K562 (cell line): ENCODE data around the gene PRSS27. TPM values are rescaled to one million over a fixed set of nuclear protein-coding genes. Genes with fewer than 3 reads are reported as not detected.

Experiments used
- BRF1 ChIP-seq: IDR thresholded peaks from 3 replicates; pipeline ENCODE4 v1.6.1; 2011; ENCODE audit warnings: borderline replicate concordance, mild to moderate bottlenecking; ENCODE audit not compliant: insufficient read length; ENCODE audit errors: extremely low read depth
- CGGBP1 ChIP-seq: fragments of 250-450 bp; sonication (Bioruptor Pico); IDR thresholded peaks from 2 replicates; pipeline ENCODE4 v1.9.0; 2021; ENCODE audit warnings: mild to moderate bottlenecking
- CTCFL ChIP-seq: IDR thresholded peaks from 2 replicates; pipeline ENCODE4 v1.6.1; 2011; ENCODE audit warnings: borderline replicate concordance, low read depth, mild to moderate bottlenecking, moderate library complexity, low read length; ENCODE audit not compliant: insufficient read depth, poor library complexity, severe bottlenecking
- DPF2 ChIP-seq: fragments of 450-650 bp; IDR thresholded peaks from 2 replicates; pipeline ENCODE4 v1.6.1; 2016
- HEY1 ChIP-seq: fragments of 250-450 bp; sonication (Bioruptor Pico); IDR thresholded peaks from 2 replicates; pipeline ENCODE4 v1.5.0; 2020; ENCODE audit warnings: mild to moderate bottlenecking, moderate library complexity, borderline replicate concordance
- KLF1 ChIP-seq: fragments of 450-650 bp; IDR thresholded peaks from 2 replicates; pipeline ENCODE4 v1.6.1; 2016; ENCODE audit warnings: missing genetic modification characterization, missing compliant biosample characterization
- MEIS2 ChIP-seq: fragments of 450-650 bp; IDR thresholded peaks from 2 replicates; pipeline ENCODE4 v1.6.1; 2014; ENCODE audit warnings: mild to moderate bottlenecking; ENCODE audit not compliant: partially characterized antibody
- POLR2AphosphoS2 ChIP-seq: IDR thresholded peaks from 2 replicates; pipeline ENCODE4 v1.6.1; 2012; ENCODE audit warnings: low read length, improper control_type of control experiment
- RBBP5 ChIP-seq: fragments of 200-600 bp; sonication (generic); IDR thresholded peaks from 2 replicates; pipeline ENCODE4 v1.6.1; 2012; ENCODE audit warnings: borderline replicate concordance, mild to moderate bottlenecking, low read length, control low read depth, inconsistent platforms; ENCODE audit not compliant: insufficient read depth, poor library complexity, severe bottlenecking
- RBM25 ChIP-seq: fragments of 200-400 bp; formaldehyde crosslinking; IDR thresholded peaks from 2 replicates; pipeline ENCODE4 v1.6.1; 2018; ENCODE audit warnings: low read length, low read depth, moderate library complexity; ENCODE audit not compliant: severe bottlenecking
- SLC30A9 ChIP-seq: fragments of 250-450 bp; sonication (Bioruptor Pico); IDR thresholded peaks from 2 replicates; pipeline ENCODE4 v1.8.0; 2022; ENCODE audit warnings: mild to moderate bottlenecking, moderate library complexity
- THRAP3 ChIP-seq: fragments of 450-650 bp; IDR thresholded peaks from 2 replicates; pipeline ENCODE4 v1.6.1; 2016; ENCODE audit warnings: mild to moderate bottlenecking, inconsistent platforms, borderline replicate concordance
- ZNF407 ChIP-seq: fragments of 450-650 bp; IDR thresholded peaks from 2 replicates; pipeline ENCODE4 v1.6.1; 2016; ENCODE audit warnings: low read depth
- ZNF408 ChIP-seq: fragments of 250-450 bp; sonication (Bioruptor Pico); IDR thresholded peaks from 2 replicates; pipeline ENCODE4 v1.4.0; 2020; ENCODE audit warnings: low read depth, mild to moderate bottlenecking, moderate library complexity
- ZNF717 ChIP-seq: fragments of 250-450 bp; sonication (Bioruptor Pico); IDR thresholded peaks from 2 replicates; pipeline ENCODE4 v1.5.0; 2021
- ZNF75A ChIP-seq: fragments of 450-650 bp; formaldehyde crosslinking; IDR thresholded peaks from 2 replicates; pipeline ENCODE4 v1.4.0; 2020; ENCODE audit warnings: mild to moderate bottlenecking
- polyA plus RNA-seq, 8 experiments: library from polyadenylated mRNA; depleted of rRNA in 4 of 8; stranded (reverse) in 5 of 8; unstranded in 3 of 8; fragments of >200 nt; fragmentation: Nextera tagmentation in 2 of 8; fragmentation: Illumina TruSeq in 1 of 8; extraction: Ambion mirVana in 2 of 8; extraction: Trizol in 1 of 8; gene quantifications; 2 replicates each; pipeline versions ENCODE4 v1.2.1 to v1.2.3, GENCODE V29; 2011 to 2014; ENCODE audit warnings: inconsistent platforms in 1 of 8, missing spikeins in 1 of 8
- total RNA-seq, 7 experiments: library from RNA; depleted of rRNA in 6 of 7; stranded (reverse); fragments of >200 nt in 6 of 7; fragmentation: Illumina TruSeq in 2 of 7; extraction: Trizol in 2 of 7; gene quantifications; 2 replicates each; pipeline versions ENCODE4 v1.2.1 to v1.2.3, GENCODE V29; 2011 to 2021; ENCODE audit warnings: low replicate concordance in 1 of 7

The PRSS27 gene
- total and polyA plus RNA-seq, 9 of the 15 experiments (the other 6 are each of a cell fraction or from before 2014, with no cell fraction given), result 0.09 to 0.20 (median 0.17) TPM; not detected in 5

GRCh38 chr16:2752035-2752849 lies 32.2 kb upstream of the PRSS27 start, which contains the start of gene SRRM2 (continued):
- TF ChIP-seq ZNF407 (peak; percentile 79), CGGBP1 (CRISPR knock-in tag) (no peak), HEY1 (CRISPR knock-in tag) (no peak), THRAP3 (no peak), RBBP5 (peak; percentile 77), ZNF408 (CRISPR knock-in tag) (no peak), CTCFL (peak; percentile 9), MEIS2 (peak; percentile 39), POLR2AphosphoS2 (peak; percentile 31; the same call in 1 of the 2 replicates), BRF1 (no peak), SLC30A9 (CRISPR knock-in tag) (no peak), ZNF717 (CRISPR knock-in tag) (no peak), KLF1 (tag) (peak; percentile 75; the same call in 1 of the 2 replicates), ZNF75A (no peak), DPF2 (no peak), RBM25 (peak; percentile 57)
